AG09309 (cell line): ENCODE measurements around the gene NSG1.

Source experiments
- DNase-seq: peaks from one replicate; pipeline ENCODE4 v3.0.0-alpha.2; 2010; ENCODE audit warnings: low read depth
- H3K4me3 ChIP-seq: 2 replicates; pipeline ENCODE4 v1.5.1; 2011; ENCODE audit warnings: mild to moderate bottlenecking, low read depth, low read length, moderate library complexity; ENCODE audit not compliant: control insufficient read depth
- CTCF ChIP-seq: IDR thresholded peaks from 2 replicates; pipeline ENCODE4 v1.5.1; 2011; ENCODE audit warnings: mild to moderate bottlenecking, low read depth, low read length, inconsistent platforms; ENCODE audit not compliant: insufficient read depth, control insufficient read depth; ENCODE audit errors: missing control alignments

Gene NSG1

GRCh38 chr4:4432341-4433125, 45.6 kb downstream of the NSG1 start:
- no peak for TF ChIP-seq CTCF
- no peak overlapping the region for H3K4me3 ChIP-seq
- DNase-seq = no peak

- TF ChIP-seq CTCF = no peak
- DNase-seq = no peak
- H3K4me3 ChIP-seq = no peak overlapping the region
Observed at GRCh38 chr4:4433941-4434340, 47.0 kb downstream of the NSG1 start.

DNA sequence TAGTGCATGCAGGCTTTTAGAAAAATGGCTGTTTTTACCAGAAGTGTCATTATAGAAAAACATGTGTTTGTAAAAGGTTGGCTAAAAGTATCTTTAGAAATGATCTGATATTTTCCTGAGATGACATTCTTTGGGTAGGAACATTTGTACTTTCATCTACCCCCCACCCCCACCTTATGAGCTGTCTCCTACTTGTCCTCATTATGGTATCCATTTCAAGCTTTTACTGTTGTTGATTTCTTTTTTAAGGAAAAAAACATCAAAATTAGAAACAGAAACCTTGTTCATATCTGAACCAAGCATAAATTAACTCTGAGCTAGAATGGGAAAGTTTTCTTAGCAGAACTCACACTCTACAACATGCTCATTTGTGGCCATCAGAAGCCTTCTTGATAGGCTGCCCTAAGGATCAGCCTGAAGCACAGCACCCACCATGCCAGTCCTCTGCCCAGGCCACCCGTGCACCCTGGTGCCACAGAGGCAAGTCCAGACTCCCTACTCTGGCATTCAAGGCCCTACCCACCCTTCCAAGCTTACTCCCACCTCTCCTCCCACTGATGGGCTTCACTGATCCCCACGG, 49.4 kb downstream of the NSG1 start:
- no peak overlapping the region for H3K4me3 ChIP-seq
- DNase-seq = no peak
- TF ChIP-seq CTCF = no peak

- H3K4me3 ChIP-seq = no peak overlapping the region
- DNase-seq = no peak
- TF ChIP-seq CTCF = no peak
Observed at GRCh38 chr4:4437798-4438470, 51.0 kb downstream of the NSG1 start.

DNA sequence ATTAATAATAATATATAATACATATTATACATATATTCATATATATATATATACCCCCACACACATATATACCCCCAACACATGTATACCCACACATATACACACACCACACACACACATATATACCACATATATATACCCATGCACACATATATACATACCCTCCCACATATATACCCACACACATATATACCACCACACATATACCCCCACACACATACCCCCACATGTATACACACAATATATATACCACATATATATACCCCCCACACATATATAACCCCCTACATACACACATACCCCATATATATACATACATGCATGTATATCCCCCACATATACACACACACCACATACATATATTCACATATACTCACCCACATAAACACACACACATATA, 52.0 kb downstream of the NSG1 start:
- no peak for TF ChIP-seq CTCF
- H3K4me3 ChIP-seq = no peak overlapping the region
- DNase-seq = no peak

- H3K4me3 ChIP-seq = no peak overlapping the region
- no peak for TF ChIP-seq CTCF
- no peak for DNase-seq
Observed at GRCh38 chr4:4439782-4440181, 52.9 kb downstream of the NSG1 start.
